Measurements from ENCODE around the gene KLC1.
A peak's percentile ranks its signal among the peaks of the same experiment; 100 is the strongest.

The KLC1 gene

GRCh38 chr14:103702497-103703432 lies 73.8 kb downstream of the KLC1 start:
- no peak overlapping the region for H3K4me3 ChIP-seq (ENCODE audit: low read depth, low read length)

GRCh38 chr14:103703433-103704385 lies 74.7 kb downstream of the KLC1 start:
- no peak overlapping the region for H3K4me3 ChIP-seq (ENCODE audit: low read depth, low read length)

GRCh38 chr14:103704708-103705107 lies 75.7 kb downstream of the KLC1 start:
- no peak overlapping the region for H3K4me3 ChIP-seq (ENCODE audit: low read depth, low read length)

GRCh38 chr14:103705118-103705503 lies 76.1 kb downstream of the KLC1 start:
- no peak overlapping the region for H3K4me3 ChIP-seq (ENCODE audit: low read depth, low read length)

- H3K4me3 ChIP-seq (ENCODE audit: low read depth, low read length) = no peak overlapping the region
These were observed 76.7 kb downstream of the KLC1 start for GRCh38 chr14:103705504-103706284.

- no peak overlapping the region for H3K4me3 ChIP-seq (ENCODE audit: low read depth, low read length)
These were observed 77.7 kb downstream of the KLC1 start for GRCh38 chr14:103706551-103707328.

- no peak overlapping the region for H3K4me3 ChIP-seq (ENCODE audit: low read depth, low read length)
These were observed 78.6 kb downstream of the KLC1 start for GRCh38 chr14:103707329-103708263.

- no peak overlapping the region for H3K4me3 ChIP-seq (ENCODE audit: low read depth, low read length)
These were observed 79.8 kb downstream of the KLC1 start for GRCh38 chr14:103708750-103709187.

- no peak overlapping the region for H3K4me3 ChIP-seq (ENCODE audit: low read depth, low read length)
These were observed 80.8 kb downstream of the KLC1 start for GRCh38 chr14:103709814-103710213.

GRCh38 chr14:103710771-103711377 lies 81.9 kb downstream of the KLC1 start:
- H3K4me3 ChIP-seq (ENCODE audit: low read depth, low read length) = no peak overlapping the region

GRCh38 chr14:103711516-103712431 lies 82.8 kb downstream of the KLC1 start:
- no peak overlapping the region for H3K4me3 ChIP-seq (ENCODE audit: low read depth, low read length)

GRCh38 chr14:103712633-103713247 lies 83.7 kb downstream of the KLC1 start:
- H3K4me3 ChIP-seq (ENCODE audit: low read depth, low read length) = no peak overlapping the region

GRCh38 chr14:103713304-103714062 lies 84.5 kb downstream of the KLC1 start:
- H3K4me3 ChIP-seq (ENCODE audit: low read depth, low read length) = no peak overlapping the region

GRCh38 chr14:103714063-103714724 lies 85.2 kb downstream of the KLC1 start:
- H3K4me3 ChIP-seq (ENCODE audit: low read depth, low read length) = peak overlapping the region; percentile 72

All from iPS-11a (cell line).